Liver (tissue), 9 donors: Measurements from ENCODE around the gene ERAL1. TPM values are rescaled to one million over a fixed set of nuclear protein-coding genes. Genes with fewer than 3 reads are reported as not detected.

Experiments
- DNase-seq: peaks from one replicate; pipeline ENCODE4 v3.0.0-alpha.2; 2017; ENCODE audit warnings: low spot score
- H3K27ac ChIP-seq, 2 donors: one replicate each; pipeline ENCODE4 v1.7.0; 2013; ENCODE audit warnings: inconsistent platforms in 2 of 2, low read length in 2 of 2, control low read depth in 1 of 2, low read depth in 1 of 2, mild to moderate bottlenecking in 1 of 2
- H3K27me3 ChIP-seq, 4 donors: one replicate each; pipeline versions ENCODE4 v1.6.1 to v1.7.0; 2013; ENCODE audit warnings: low read length in 3 of 4, inconsistent platforms in 1 of 4, mild to moderate bottlenecking in 1 of 4, moderate library complexity in 1 of 4; ENCODE audit not compliant: control insufficient read depth in 4 of 4, insufficient read depth in 4 of 4
- H3K36me3 ChIP-seq, 4 donors: one replicate each; pipeline versions ENCODE4 v1.6.1 to v1.7.0; 2013; ENCODE audit warnings: low read length in 3 of 4, mild to moderate bottlenecking in 3 of 4, low read depth in 1 of 4, moderate library complexity in 1 of 4; ENCODE audit not compliant: control insufficient read depth in 4 of 4, insufficient read depth in 3 of 4
- H3K4me1 ChIP-seq, 4 donors: one replicate each; pipeline versions ENCODE4 v1.6.1 to v1.7.0; 2013; ENCODE audit warnings: low read length in 3 of 4, mild to moderate bottlenecking in 3 of 4, moderate library complexity in 1 of 4; ENCODE audit not compliant: control insufficient read depth in 4 of 4, insufficient read depth in 4 of 4
- H3K4me3 ChIP-seq, 3 donors: one replicate each; pipeline versions ENCODE4 v1.6.1 to v1.7.0; 2013; ENCODE audit warnings: low read length in 3 of 3, control low read depth in 1 of 3, low read depth in 1 of 3, mild to moderate bottlenecking in 1 of 3
- H3K9ac ChIP-seq, 2 donors: one replicate each; pipeline ENCODE4 v1.7.0; 2013; ENCODE audit warnings: low read length in 2 of 2, mild to moderate bottlenecking in 2 of 2, moderate library complexity in 2 of 2, control low read depth in 1 of 2, low read depth in 1 of 2
- H3K9me3 ChIP-seq, 4 donors: one replicate each; pipeline versions ENCODE4 v1.6.1 to v1.7.0; 2013; ENCODE audit warnings: low read length in 3 of 4; ENCODE audit not compliant: control insufficient read depth in 4 of 4
- ATF3 ChIP-seq: IDR thresholded peaks from 2 replicates; pipeline ENCODE4 v1.6.1; 2016; ENCODE audit warnings: antibody characterized with exemption
- CTCF ChIP-seq: fragments of 150-350 bp; IDR thresholded peaks from 2 replicates; pipeline ENCODE4 v1.5.1; 2017; ENCODE audit warnings: improper control_type of control experiment, low read depth, low read length; ENCODE audit not compliant: missing input control
- EGR1 ChIP-seq, 2 donors: IDR thresholded peaks; 2 replicates each; pipeline ENCODE4 v1.6.1; 2016 to 2018; ENCODE audit warnings: antibody characterized with exemption in 2 of 2, low read depth in 2 of 2
- FOXA2 ChIP-seq: IDR thresholded peaks from 2 replicates; pipeline ENCODE4 v1.6.1; 2016; ENCODE audit warnings: antibody characterized with exemption
- GABPA ChIP-seq, 2 donors: IDR thresholded peaks in 1 of 2; conservative IDR thresholded peaks in 1 of 2; 2 replicates each; pipeline ENCODE4 v1.6.1; 2016; ENCODE audit warnings: antibody characterized with exemption in 2 of 2, mild to moderate bottlenecking in 1 of 2, moderate library complexity in 1 of 2
- HNF4A ChIP-seq, 2 donors: conservative IDR thresholded peaks; 2 replicates each; pipeline ENCODE4 v1.6.1; 2016; ENCODE audit warnings: antibody characterized with exemption in 2 of 2, mild to moderate bottlenecking in 2 of 2
- HNF4G ChIP-seq: IDR thresholded peaks from 2 replicates; pipeline ENCODE4 v1.6.1; 2016; ENCODE audit warnings: antibody characterized with exemption
- NR2F2 ChIP-seq: IDR thresholded peaks from 2 replicates; pipeline ENCODE4 v1.6.1; 2016; ENCODE audit warnings: antibody characterized with exemption
- RAD21 ChIP-seq, 2 donors: IDR thresholded peaks; 2 replicates each; pipeline ENCODE4 v1.6.1; 2016; ENCODE audit warnings: antibody characterized with exemption in 2 of 2, mild to moderate bottlenecking in 2 of 2
- REST ChIP-seq: IDR thresholded peaks from 2 replicates; pipeline ENCODE4 v1.6.1; 2016; ENCODE audit warnings: antibody characterized with exemption, mild to moderate bottlenecking
- RXRA ChIP-seq, 2 donors: IDR thresholded peaks; 2 replicates each; pipeline ENCODE4 v1.6.1; 2017 to 2018; ENCODE audit warnings: antibody characterized with exemption in 2 of 2, mild to moderate bottlenecking in 1 of 2
- SP1 ChIP-seq: IDR thresholded peaks from 2 replicates; pipeline ENCODE4 v1.6.1; 2018; ENCODE audit warnings: antibody characterized with exemption, mild to moderate bottlenecking
- TAF1 ChIP-seq: conservative IDR thresholded peaks from 2 replicates; pipeline ENCODE4 v1.6.1; 2016; ENCODE audit warnings: antibody characterized with exemption, mild to moderate bottlenecking
- ZBTB33 ChIP-seq: IDR thresholded peaks from 2 replicates; pipeline ENCODE4 v1.6.1; 2016; ENCODE audit warnings: antibody characterized with exemption
- WGBS: extraction: QIAGEN DNeasy Blood & Tissue Kit; methylation state at CpG from one replicate; pipeline ENCODE4 v1.1.7; 2013; 5-methylcytosine and 5-hydroxymethylcytosine counted together
- polyA plus RNA-seq, 2 donors: library from polyadenylated mRNA; stranded (reverse) in 1 of 2; unstranded in 1 of 2; fragments of 200-250 nt in 1 of 2; fragments of >200 nt in 1 of 2; fragmentation: Nextera tagmentation in 1 of 2; extraction: Ambion mirVana in 1 of 2; gene quantifications; one replicate each; pipeline versions ENCODE4 v1.2.1 to v1.2.3, GENCODE V29; 2013 to 2015
- total RNA-seq, 2 donors: library from RNA; depleted of rRNA; stranded (reverse); fragments of >200 nt; gene quantifications; one replicate each; pipeline ENCODE4 v1.2.3, GENCODE V29; 2014
- donor health status: healthy.
- donor health status: healthy.
- donor health status: healthy.
- donor health status: healthy.
- donor health status: healthy.

ERAL1 gene
- total and polyA plus RNA-seq, 4 donors = 17.3 to 34.5 (median 29.5) TPM

- DNase-seq = no peak
- H3K36me3 ChIP-seq = no peaks in the 10 kb centered on the region
- WGBS = 84% methylated on average over 3 of the region's 3 CpGs
- H3K9me3 ChIP-seq = no peaks in the 10 kb centered on the region
- TF ChIP-seq CTCF (no peak), ATF3 (no peak), REST (no peak), SP1 (no peak), HNF4A (conservative IDR thresholded peaks at IDR 0.05) (no peak), EGR1 (IDR thresholded peaks at IDR 0.05; ENCODE audit: low read depth in 2 of 2) (no peak), RXRA (IDR thresholded peaks at IDR 0.05) (no peak), TAF1 (no peak), NR2F2 (no peak), HNF4G (no peak), FOXA2 (no peak), ZBTB33 (no peak)
- no peak overlapping the region for H3K9ac ChIP-seq
- H3K27ac ChIP-seq = no peak overlapping the region
- peaks cover 0 to 6% (median 0%) of the 10 kb centered on the region in 4 donors for H3K4me1 ChIP-seq
- H3K27me3 ChIP-seq = no peaks in the 10 kb centered on the region
- no peak overlapping the region for H3K4me3 ChIP-seq
Observed at GRCh38 chr17:28818819-28819221, 36.0 kb upstream of the ERAL1 start.

- no peak for TF ChIP-seq GABPA (IDR thresholded peaks at IDR 0.05 in 1 of 2, conservative IDR thresholded peaks at IDR 0.05 in 1 of 2)
- no peak for TF ChIP-seq SP1
- TF ChIP-seq TAF1 = no peak
- TF ChIP-seq RAD21 (IDR thresholded peaks at IDR 0.05) = no peak
- TF ChIP-seq NR2F2 = no peak
- no peak for TF ChIP-seq HNF4A (conservative IDR thresholded peaks at IDR 0.05)
- TF ChIP-seq ZBTB33 = no peak
- no peak for TF ChIP-seq RXRA (IDR thresholded peaks at IDR 0.05)
- TF ChIP-seq ATF3 = no peak
- TF ChIP-seq CTCF = no peak
- Histone ChIP-seq H3K36me3 (no peaks in the 10 kb centered on the region), H3K27ac (no peak overlapping the region), H3K4me1 (peaks cover 0 to 6% (median 0%) of the 10 kb centered on the region in 4 donors), H3K9me3 (no peaks in the 10 kb centered on the region), H3K9ac (no peak overlapping the region), H3K4me3 (no peak overlapping the region), H3K27me3 (no peaks in the 10 kb centered on the region)
- no peak for DNase-seq
- WGBS = 61% methylated on average over 1 of the region's 1 CpG
Observed at GRCh38 chr17:28819582-28819981, 35.2 kb upstream of the ERAL1 start.
